ENCODE data around the gene XYLT1.

Gene XYLT1

GRCh38 chr16:17369421-17370222, 101.1 kb downstream of the XYLT1 start:
- no peak for FAIRE-seq

GRCh38 chr16:17368951-17369350, 101.8 kb downstream of the XYLT1 start:
- no peak for FAIRE-seq

GRCh38 chr16:17368446-17368845, 102.3 kb downstream of the XYLT1 start:
- FAIRE-seq: no peak

DNA sequence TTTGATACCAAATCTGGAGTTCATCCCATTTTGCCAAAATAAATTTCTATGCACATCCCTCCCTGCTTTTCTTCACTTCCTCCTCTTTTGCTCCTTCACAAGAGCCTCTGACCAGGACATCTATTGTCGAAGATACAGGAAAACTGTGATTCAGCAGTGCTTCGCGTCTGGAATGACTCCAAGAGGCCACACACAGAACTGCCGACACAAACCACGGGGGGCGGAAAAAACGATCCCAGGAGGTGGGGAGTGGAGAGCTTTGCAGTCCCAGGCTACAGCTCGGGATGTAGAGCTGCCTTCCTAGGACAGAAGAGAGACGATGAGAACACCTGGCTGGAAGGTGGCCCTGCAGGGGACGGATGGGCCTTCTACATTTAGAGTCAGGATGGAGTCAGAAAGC, 102.8 kb downstream of the XYLT1 start:
- FAIRE-seq: no peak

DNA sequence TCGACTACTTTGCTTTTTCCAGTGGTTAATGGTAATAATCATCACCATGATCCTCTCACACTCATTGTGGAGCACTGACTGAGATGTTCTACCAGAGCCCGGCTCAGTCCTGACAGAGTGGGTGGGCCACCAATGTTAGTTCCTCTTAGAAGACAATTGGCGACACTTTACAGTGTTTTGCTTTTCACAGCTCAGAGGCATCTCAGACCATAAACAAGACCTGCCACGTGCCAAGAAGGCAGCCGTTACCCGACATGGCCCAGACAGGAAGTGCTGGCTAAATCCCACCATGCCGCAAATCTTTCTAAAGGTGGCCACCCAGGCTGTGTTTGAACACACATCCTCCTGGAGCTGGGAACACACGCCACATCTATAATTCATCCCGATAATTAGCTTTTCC, 103.7 kb downstream of the XYLT1 start:
- FAIRE-seq: no peak

DNA sequence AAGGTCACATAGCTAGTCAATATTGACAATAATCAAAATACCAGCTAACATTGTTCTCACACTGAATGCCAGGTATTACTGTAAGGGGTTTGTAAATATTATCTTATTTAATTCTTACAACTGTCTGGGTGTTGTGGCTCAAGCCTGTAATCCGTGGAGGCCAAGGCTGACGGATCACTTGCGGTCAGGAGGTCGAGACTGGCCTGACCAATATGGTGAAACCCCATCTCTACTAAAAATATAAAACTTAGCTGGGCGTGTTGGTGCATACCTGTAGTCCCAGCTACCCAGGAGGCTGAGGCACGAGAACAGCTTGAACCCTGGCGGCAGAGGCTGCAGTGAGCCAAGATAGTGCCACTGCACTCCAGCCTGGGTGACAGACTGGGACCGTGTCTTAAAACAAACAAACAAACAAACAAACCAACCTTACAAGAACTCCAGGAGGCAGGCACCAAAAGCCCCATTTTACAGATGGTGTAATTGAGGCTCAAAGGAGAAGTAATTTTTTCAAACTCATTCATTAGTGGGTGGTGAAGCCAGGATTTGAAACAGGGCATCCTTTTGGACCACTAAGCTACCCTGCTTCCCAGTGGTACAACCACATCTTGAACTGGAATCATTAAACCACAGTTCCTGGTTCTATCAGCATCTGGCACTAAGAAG, 104.3 kb downstream of the XYLT1 start:
- FAIRE-seq: no peak

GRCh38 chr16:17365591-17366298, 105.0 kb downstream of the XYLT1 start:
- FAIRE-seq: no peak

GRCh38 chr16:17365211-17365541, 105.6 kb downstream of the XYLT1 start:
- FAIRE-seq: no peak

DNA sequence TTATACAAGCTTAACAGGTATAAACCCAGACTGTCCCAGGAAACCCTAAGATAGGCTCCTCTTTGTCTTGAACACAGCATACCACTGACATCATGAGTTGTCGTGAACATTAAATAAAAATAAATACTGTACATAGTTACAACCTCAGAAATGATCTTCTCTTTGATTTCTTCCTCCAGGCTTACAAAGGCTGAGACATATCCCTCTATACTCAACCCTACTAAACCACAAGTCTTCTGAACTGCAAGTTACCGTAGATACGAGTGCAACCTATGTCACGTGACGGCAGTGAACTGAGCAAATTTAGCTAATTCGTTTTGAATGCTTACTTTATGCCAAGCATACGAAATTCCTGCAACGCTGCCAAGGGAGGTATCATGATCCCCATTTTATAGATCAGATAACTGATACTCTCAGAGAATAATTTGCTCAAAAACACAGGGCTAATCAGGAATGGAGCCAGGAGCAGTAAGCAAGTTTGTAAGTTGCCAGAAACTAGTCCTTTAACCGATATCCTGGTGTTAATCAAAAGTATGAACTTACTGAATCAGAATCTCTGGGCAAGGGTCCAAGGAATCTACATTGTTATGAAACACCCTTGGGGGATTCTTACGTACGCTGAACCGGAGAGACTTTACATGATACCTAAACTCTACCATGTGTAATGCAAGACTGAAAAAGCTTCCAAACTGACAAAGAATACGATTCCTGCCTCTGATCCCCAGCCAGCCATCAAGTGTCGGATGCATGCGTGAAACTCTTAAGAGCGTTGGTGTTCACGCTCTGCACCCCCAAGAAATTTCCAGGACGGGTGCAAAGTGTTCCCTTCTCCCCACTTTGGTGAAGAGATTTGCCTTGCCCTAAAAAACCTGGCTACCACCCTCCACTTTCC, 106.2 kb downstream of the XYLT1 start:
- FAIRE-seq: no peak

DNA sequence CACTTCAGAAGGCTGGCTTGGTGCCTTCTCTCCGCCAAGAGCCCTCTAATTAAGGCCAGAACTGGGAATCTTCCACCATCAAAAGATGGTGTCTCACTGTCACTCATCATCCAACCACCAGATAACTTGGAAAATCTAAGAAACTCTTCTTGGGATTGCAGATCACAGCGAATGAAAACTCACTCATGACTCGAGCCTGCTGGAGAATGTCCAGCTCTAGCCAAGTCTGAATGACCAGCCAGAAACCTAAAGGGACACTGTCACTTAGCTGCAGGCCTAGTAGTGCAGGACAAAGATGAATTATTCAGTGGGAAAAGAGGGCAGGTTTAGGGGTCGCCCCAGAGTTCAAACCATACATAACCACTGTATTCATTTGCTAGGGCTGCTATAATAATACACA, 107.8 kb downstream of the XYLT1 start:
- FAIRE-seq: no peak

DNA sequence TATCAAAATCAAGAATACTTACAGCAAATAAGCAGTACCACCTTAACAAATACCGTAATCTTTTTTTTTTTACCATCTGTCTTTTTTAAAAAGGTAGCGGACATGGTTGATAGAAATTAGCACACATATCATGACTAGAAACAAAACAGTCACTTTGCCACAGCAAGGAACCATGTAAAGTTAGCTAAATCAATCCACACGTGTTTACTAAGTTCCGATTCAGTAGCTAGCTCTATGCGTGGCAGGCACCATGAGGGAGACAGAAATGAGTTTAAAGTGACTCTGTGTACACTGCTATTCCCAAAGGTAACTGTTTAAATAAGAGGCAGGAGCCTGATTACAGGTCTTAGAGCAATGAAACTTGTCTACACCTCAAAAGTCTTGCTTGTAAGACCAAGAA, 108.6 kb downstream of the XYLT1 start:
- FAIRE-seq: no peak

GRCh38 chr16:17360693-17361122, 110.1 kb downstream of the XYLT1 start:
- FAIRE-seq: no peak

DNA sequence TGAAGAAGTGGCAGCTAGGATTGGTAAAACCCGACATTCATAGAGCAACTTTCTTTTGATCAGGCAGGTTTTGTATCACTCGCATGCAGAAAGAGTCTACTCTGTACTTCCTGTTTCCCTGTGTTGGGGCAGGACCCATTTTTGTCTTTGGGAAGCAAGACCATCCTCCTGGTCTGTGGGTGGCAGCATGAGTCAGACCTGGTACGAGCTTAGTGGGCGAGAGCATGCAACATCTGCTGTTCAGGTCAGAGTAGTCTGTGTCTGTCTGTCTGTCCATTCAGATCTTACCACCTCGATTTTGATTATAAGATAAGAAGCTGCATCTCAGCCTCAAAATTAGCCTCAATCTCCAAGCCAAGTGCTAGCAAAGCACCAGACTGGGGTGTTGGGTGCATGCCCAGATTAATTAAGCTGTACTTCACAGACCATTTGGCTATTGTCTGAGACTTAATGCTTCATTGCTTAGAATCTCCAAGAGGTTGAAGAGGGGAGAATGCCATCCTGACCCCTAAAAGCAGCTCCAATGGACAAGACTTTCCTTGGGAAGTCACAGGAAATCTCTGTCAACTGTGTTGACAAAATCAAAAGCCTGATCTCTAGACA, 110.9 kb downstream of the XYLT1 start:
- FAIRE-seq: no peak

GRCh38 chr16:17358846-17359245, 111.9 kb downstream of the XYLT1 start:
- FAIRE-seq: no peak

- FAIRE-seq: no peak
Measured at GRCh38 chr16:17358355-17358754, 112.4 kb downstream of the XYLT1 start.

- FAIRE-seq: no peak
Measured at GRCh38 chr16:17357307-17358062, 113.3 kb downstream of the XYLT1 start.

DNA sequence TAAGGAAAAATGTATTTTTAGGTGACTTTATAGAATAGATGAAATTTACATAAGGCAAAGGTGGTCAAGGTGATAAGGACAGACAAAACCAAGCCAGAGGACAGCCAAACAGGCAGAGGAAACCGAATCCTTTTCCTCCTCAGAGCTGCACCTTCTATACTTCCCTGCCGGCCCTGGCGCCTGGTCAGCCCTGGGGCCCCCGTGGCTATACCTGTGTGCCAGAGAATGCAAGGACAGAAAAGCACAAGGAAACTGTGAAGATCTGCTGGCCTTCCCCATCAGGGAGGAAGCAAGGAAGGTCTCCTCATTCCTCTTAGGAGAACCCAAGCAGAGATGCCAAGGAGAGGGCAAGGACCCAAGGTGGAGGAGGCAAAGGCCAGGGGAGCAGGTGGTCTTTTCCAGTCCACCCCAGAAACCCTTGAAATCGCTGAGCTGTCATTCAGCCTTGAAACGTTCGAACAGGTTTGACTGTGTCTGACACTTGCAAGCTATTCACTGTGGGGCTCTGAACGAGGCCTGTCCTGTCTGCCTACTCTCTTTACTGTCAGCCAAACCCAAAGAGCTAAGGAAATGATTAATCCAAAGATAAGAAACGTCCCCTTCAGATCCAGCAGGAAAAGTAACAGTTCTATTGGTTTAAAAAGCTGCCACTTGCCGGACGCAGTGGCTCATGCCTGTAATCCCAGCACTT, 114.4 kb downstream of the XYLT1 start:
- no peak for FAIRE-seq

- FAIRE-seq: no peak
Measured at GRCh38 chr16:17354685-17355084, 116.1 kb downstream of the XYLT1 start.

DNA sequence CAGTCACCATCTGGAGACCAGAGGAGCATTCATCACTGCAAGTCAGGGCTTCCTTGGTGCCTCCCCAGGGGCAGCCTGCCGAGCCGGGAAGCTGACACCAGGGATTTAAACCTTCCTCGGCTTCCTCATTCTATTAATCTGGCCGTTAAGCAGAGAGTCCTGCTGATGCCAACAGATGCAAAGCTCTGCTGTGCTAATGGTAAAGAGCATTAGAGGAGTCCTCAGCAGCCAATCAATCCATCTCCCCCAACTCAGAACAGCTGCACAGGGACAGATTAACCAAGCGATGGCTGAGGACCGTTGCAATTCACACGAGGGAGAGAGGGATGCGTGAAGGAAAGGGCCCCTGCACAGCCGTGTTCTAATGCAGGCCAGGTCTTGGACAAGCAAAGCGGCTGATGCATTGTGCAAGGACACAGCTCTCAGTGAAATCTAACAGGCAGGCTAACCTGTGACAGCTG, 116.6 kb downstream of the XYLT1 start:
- no peak for FAIRE-seq

DNA sequence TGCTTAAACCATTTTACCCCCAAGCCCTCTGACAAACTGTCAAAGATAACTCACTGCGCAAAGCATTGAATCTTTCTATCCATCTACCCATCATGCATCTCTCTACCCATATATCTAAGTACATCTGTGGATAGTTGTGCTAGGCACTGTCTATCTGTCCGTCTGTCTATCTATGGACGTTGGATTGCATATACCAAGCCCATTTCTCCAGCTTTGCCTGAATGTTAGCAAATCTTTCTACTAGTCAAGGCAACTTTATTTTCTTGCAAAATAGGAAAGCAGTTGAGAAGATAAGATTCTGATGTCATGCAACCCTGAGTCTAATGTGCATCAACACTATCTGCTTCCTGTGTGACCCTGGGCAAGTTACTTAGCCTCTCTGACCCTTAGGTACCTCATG, 117.2 kb downstream of the XYLT1 start:
- no peak for FAIRE-seq

GRCh38 chr16:17351441-17352035, 119.2 kb downstream of the XYLT1 start:
- FAIRE-seq: no peak
